GM18868 (cell line): ENCODE measurements around the gene PRPS1L1.

Experiments used
- ATAC-seq: cut with Tn5 transposase; IDR thresholded peaks from one replicate; pipeline ENCODE4 v1.9.1; 2021; ENCODE audit warnings: mild to moderate bottlenecking, moderate library complexity; ENCODE audit not compliant: unreplicated experiment

Gene PRPS1L1

GRCh38 chr7:18027628-18028027 is at the start of gene PRPS1L1:
PRPS1L1 (minus strand) TSS chr7:18027846.
- no peak for ATAC-seq

- no peak for ATAC-seq
These were observed 48.8 kb upstream of the PRPS1L1 start for GRCh38 chr7:18076461-18076860.

- no peak for ATAC-seq
These were observed 41.1 kb upstream of the PRPS1L1 start for GRCh38 chr7:18068745-18069144.

GRCh38 chr7:18064242-18064838 is 36.7 kb upstream of the PRPS1L1 start:
- ATAC-seq: peak; percentile 75

- ATAC-seq: no peak
These were observed 35.7 kb upstream of the PRPS1L1 start for GRCh38 chr7:18063149-18063901.

- ATAC-seq: no peak
These were observed 31.5 kb upstream of the PRPS1L1 start for GRCh38 chr7:18059171-18059570.

GRCh38 chr7:18053941-18054340 is 26.3 kb upstream of the PRPS1L1 start:
- no peak for ATAC-seq

- ATAC-seq: no peak
These were observed 25.7 kb upstream of the PRPS1L1 start for GRCh38 chr7:18053177-18053928.

GRCh38 chr7:18049262-18049661 is 21.6 kb upstream of the PRPS1L1 start:
- no peak for ATAC-seq

DNA sequence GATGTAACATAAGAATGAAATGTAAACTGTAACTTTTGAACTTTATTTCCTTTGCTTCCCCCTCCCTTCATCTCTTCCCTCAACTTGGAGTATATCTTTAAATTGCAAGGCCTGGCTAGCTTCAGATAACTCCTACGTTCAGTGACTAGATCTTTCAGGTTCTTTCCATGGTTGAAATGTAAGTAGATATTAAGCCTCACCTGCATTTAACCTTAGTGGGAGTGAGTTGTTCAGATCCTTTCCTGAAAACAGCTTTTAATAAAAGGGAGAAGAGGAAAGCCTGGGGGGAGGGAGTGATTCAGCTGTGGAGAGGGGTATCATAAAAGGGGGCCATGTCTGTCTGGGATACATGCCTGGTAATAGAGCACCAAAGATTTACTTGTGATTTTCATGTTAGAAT is 19.0 kb upstream of the PRPS1L1 start:
- no peak for ATAC-seq

DNA sequence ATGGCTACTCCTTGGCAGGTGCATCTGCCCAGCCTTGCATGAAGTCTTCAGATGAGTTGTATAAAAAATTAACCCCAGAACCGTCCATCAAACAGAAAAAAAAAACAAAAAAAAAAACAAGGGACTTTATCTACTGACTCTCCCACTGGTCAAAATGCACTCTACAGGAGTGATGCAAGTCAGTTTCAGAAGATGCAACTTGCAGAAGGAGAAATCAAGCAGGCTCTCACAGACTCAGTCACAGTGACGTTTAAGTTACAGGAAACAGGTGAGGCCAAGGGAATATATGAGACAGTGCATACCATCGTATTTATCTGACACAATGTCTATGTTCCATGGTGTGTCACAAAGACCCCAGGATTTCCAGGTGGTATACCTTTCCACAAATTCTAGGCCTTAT is 17.5 kb upstream of the PRPS1L1 start:
- ATAC-seq: no peak

DNA sequence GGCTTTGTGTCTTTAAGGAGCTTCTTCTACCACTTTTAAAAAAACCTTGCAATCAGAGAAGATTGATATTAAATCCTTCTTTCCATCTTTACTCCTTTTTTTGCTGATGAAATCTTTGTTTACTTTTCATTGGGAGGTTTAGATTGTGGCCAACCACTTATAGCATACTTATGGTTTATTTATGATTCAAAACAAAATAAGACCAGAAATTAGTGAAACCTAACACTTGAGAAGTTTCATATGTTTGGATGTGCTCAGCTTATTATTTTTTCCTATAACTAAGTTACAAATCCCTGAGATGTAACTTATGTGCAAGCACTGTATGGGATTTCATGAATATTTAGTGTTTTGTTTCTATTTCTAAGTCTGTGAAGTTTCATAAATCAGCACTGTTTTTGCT is 13.5 kb upstream of the PRPS1L1 start:
- no peak for ATAC-seq

DNA sequence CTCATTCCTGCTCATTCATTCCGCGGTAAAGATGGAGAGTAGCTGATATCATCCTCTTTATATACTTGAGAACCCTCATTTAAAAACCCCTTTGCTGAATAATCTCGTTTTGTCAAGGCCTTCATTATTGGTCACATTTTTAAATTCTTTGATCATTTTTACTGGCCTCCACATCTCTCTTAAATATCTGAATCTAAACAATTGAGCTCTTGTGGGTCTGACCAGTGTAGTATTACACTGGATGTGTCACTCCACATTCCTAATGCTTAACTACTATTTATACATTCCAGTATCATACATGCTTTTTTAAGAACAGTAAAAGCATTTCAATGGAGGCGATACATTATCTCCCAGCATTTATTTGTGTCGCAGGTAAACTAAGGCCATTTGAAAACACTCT is 12.6 kb upstream of the PRPS1L1 start:
- ATAC-seq: no peak

DNA sequence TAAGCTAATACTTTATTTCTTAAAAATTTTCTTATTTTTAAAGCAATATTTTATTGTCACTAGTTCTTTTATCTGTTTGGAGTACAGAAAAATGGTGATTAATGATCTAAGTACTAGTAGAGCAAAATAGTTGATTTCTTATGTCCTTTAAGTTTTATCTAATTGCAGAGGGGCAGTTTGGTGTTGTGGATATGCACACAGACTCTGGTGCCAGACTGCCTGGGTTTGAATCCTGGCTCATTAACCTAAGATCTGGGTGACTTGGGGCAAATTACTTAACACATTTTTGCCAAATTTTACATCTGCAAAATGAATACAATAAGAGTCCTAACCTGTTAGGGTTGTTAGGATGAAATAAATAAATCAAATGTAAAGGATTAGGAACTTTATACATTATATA is 10.7 kb upstream of the PRPS1L1 start:
- ATAC-seq: no peak

DNA sequence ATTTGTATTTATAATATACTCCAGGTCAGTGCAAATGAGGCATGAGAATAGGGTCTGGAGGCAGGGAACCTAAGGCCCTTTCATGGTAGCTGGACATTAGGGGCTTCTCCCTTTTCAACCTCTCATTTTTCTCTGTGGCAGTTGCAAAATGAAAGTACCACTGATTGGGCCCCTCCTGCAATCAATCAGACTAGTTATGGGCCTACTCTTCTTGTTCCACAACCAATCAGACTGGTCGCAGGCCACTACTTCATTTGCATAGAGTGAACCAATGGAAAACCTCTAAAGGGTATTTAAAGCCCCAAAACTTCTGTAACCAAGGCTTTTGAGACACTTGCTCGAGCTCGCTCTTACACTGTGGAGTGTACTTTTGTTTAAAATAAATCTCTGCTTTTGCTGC is 10.0 kb upstream of the PRPS1L1 start:
- no peak for ATAC-seq

- ATAC-seq: no peak
These were observed 9.1 kb upstream of the PRPS1L1 start for GRCh38 chr7:18036783-18037182.

- ATAC-seq: no peak
These were observed 3.1 kb upstream of the PRPS1L1 start for GRCh38 chr7:18030758-18031157.

- ATAC-seq: no peak
These were observed 7.4 kb downstream of the PRPS1L1 start for GRCh38 chr7:18020138-18020715.

DNA sequence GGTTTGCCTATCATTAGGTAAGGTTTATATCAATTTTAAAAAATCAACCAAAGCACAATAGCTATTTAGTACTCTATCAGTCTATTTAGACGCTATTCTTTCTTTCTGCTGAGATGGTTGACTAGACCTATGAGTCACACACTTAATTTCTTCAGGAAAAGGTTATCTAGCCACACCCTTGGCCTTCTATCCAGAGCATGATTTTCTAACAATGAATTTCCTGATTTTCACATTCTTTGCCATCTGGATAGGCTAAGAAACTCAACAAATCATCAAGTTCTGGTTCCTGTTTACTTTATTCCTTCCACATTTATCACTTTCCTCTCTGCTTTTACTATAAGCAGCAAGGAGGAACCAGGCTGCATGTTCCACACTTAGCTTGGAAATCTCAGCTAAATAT is 8.1 kb downstream of the PRPS1L1 start:
- ATAC-seq: no peak

GRCh38 chr7:18018296-18019215 is 9.1 kb downstream of the PRPS1L1 start:
- ATAC-seq: no peak
